ENCODE results near the gene BEX1.

BEX1 gene

GRCh38 chrX:103101299-103102042 is 37.5 kb upstream of the BEX1 start:
- Histone ChIP-seq H3K4me3 (ENCODE audit: low read length) (no peak overlapping the region), H4K20me1 (ENCODE audit: insufficient read depth, low read length) (no peaks in the 10 kb centered on the region), H3K27me3 (ENCODE audit: low read depth, low read length) (no peaks in the 10 kb centered on the region)

GRCh38 chrX:103100484-103100883 is 36.5 kb upstream of the BEX1 start:
- H2AFZ ChIP-seq (ENCODE audit: low read depth, low read length), result no peak overlapping the region
- H3K4me3 ChIP-seq (ENCODE audit: low read length), result no peak overlapping the region
- H4K20me1 ChIP-seq (ENCODE audit: insufficient read depth, low read length), result no peaks in the 10 kb centered on the region
- no peaks in the 10 kb centered on the region for H3K36me3 ChIP-seq (replicated peaks; ENCODE audit: low read depth, low read length)
- no peaks in the 10 kb centered on the region for H3K79me2 ChIP-seq (ENCODE audit: low read length)
- H3K27ac ChIP-seq (ENCODE audit: low read length), result no peak overlapping the region
- H3K4me2 ChIP-seq (ENCODE audit: low read length), result no peak overlapping the region
- TF ChIP-seq EZH2phosphoT487 (IDR thresholded peaks at IDR 0.05; ENCODE audit: low read depth) (no peak), CTCF (IDR thresholded peaks at IDR 0.05; ENCODE audit: low read depth, low read length) (no peak)
- no peaks in the 10 kb centered on the region for H3K9me3 ChIP-seq (ENCODE audit: insufficient read depth, low read length)
- no peaks in the 10 kb centered on the region for H3K4me1 ChIP-seq (ENCODE audit: low read length)
- H3K9ac ChIP-seq (ENCODE audit: low read length), result no peak overlapping the region
- no peaks in the 10 kb centered on the region for H3K27me3 ChIP-seq (ENCODE audit: low read depth, low read length)

More at GRCh38 chrX:103101299-103102042, 37.5 kb upstream of the BEX1 start:
- H2AFZ ChIP-seq (ENCODE audit: low read depth, low read length), result no peak overlapping the region
- no peaks in the 10 kb centered on the region for H3K36me3 ChIP-seq (replicated peaks; ENCODE audit: low read depth, low read length)
- no peak overlapping the region for H3K4me2 ChIP-seq (ENCODE audit: low read length)
- H3K4me1 ChIP-seq (ENCODE audit: low read length), result no peaks in the 10 kb centered on the region
- TF ChIP-seq CTCF (IDR thresholded peaks at IDR 0.05; ENCODE audit: low read depth, low read length), result no peak
- TF ChIP-seq EZH2phosphoT487 (IDR thresholded peaks at IDR 0.05; ENCODE audit: low read depth), result no peak
- no peaks in the 10 kb centered on the region for H3K79me2 ChIP-seq (ENCODE audit: low read length)
- no peak overlapping the region for H3K9ac ChIP-seq (ENCODE audit: low read length)
- H3K9me3 ChIP-seq (ENCODE audit: insufficient read depth, low read length), result no peaks in the 10 kb centered on the region
- no peak overlapping the region for H3K27ac ChIP-seq (ENCODE audit: low read length)

- no peaks in the 10 kb centered on the region for H3K27me3 ChIP-seq (ENCODE audit: low read depth, low read length)
- H3K4me2 ChIP-seq (ENCODE audit: low read length), result no peak overlapping the region
- no peaks in the 10 kb centered on the region for H3K4me1 ChIP-seq (ENCODE audit: low read length)
- TF ChIP-seq EZH2phosphoT487 (IDR thresholded peaks at IDR 0.05; ENCODE audit: low read depth) (no peak), CTCF (IDR thresholded peaks at IDR 0.05; ENCODE audit: low read depth, low read length) (no peak)
- H3K36me3 ChIP-seq (replicated peaks; ENCODE audit: low read depth, low read length), result no peaks in the 10 kb centered on the region
- H3K9me3 ChIP-seq (ENCODE audit: insufficient read depth, low read length), result no peaks in the 10 kb centered on the region
- H3K4me3 ChIP-seq (ENCODE audit: low read length), result no peak overlapping the region
- no peak overlapping the region for H3K9ac ChIP-seq (ENCODE audit: low read length)
- no peak overlapping the region for H3K27ac ChIP-seq (ENCODE audit: low read length)
- H4K20me1 ChIP-seq (ENCODE audit: insufficient read depth, low read length), result no peaks in the 10 kb centered on the region
- no peaks in the 10 kb centered on the region for H3K79me2 ChIP-seq (ENCODE audit: low read length)
- H2AFZ ChIP-seq (ENCODE audit: low read depth, low read length), result no peak overlapping the region
These were observed 35.7 kb upstream of the BEX1 start for GRCh38 chrX:103099691-103100090.

- TF ChIP-seq EZH2phosphoT487 (IDR thresholded peaks at IDR 0.05; ENCODE audit: low read depth) (no peak), CTCF (IDR thresholded peaks at IDR 0.05; ENCODE audit: low read depth, low read length) (no peak)
- no peak overlapping the region for H3K9ac ChIP-seq (ENCODE audit: low read length)
- no peaks in the 10 kb centered on the region for H3K36me3 ChIP-seq (replicated peaks; ENCODE audit: low read depth, low read length)
- H3K79me2 ChIP-seq (ENCODE audit: low read length), result no peaks in the 10 kb centered on the region
- no peak overlapping the region for H3K4me3 ChIP-seq (ENCODE audit: low read length)
- no peaks in the 10 kb centered on the region for H3K9me3 ChIP-seq (ENCODE audit: insufficient read depth, low read length)
- no peak overlapping the region for H3K4me2 ChIP-seq (ENCODE audit: low read length)
- no peak overlapping the region for H3K27ac ChIP-seq (ENCODE audit: low read length)
- no peaks in the 10 kb centered on the region for H4K20me1 ChIP-seq (ENCODE audit: insufficient read depth, low read length)
- H3K27me3 ChIP-seq (ENCODE audit: low read depth, low read length), result no peaks in the 10 kb centered on the region
- no peak overlapping the region for H2AFZ ChIP-seq (ENCODE audit: low read depth, low read length)
- H3K4me1 ChIP-seq (ENCODE audit: low read length), result no peaks in the 10 kb centered on the region
These were observed 34.5 kb upstream of the BEX1 start for GRCh38 chrX:103098488-103098887.

Measured in OCI-LY3 (cell line).